ENCODE data around the gene SEPTIN1. TPM values are rescaled to one million over a fixed set of nuclear protein-coding genes. Genes with fewer than 3 reads are reported as not detected.

SEPTIN1 gene
- total RNA-seq, 4 donors from 2014 or later = 2.8 to 9.8 (median 4.8) TPM

Small RNAs within 50 kb of the gene (small RNA-seq; reads per million reads assigned to genes)
- 0 to 1.4 (median 0.44) reads per million in 4 donors for gene RF00406

Other genes with a start within 250 kb of the SEPTIN1 start
- gene CORO1A, start 199.0 kb downstream of the SEPTIN1 start, total RNA-seq = 10 to 100 TPM in 3 of 4 donors, 1 to 10 TPM in 1; 5.6 to 30.2 (median 24.0) TPM
- gene BOLA2B, start 188.9 kb downstream of the SEPTIN1 start, total RNA-seq = 1,000 to 10,000 TPM in 1 of 4 donors, 100 to 1,000 TPM in 2, 10 to 100 TPM in 1; 39.6 to 1,391 (median 605) TPM
- gene SLX1A, start 188.7 kb downstream of the SEPTIN1 start, total RNA-seq = 100 to 1,000 TPM; 118 to 327 (median 158) TPM
- 100 to 1,000 TPM in 1 of 4 donors, 10 to 100 TPM in 3; 55.4 to 864 (median 58.7) TPM for gene SULT1A3, start 183.3 kb downstream of the SEPTIN1 start, total RNA-seq
- 1 to 10 TPM; 2.4 to 6.4 (median 5.2) TPM for gene NPIPB13, start 134.1 kb downstream of the SEPTIN1 start, total RNA-seq
- 10 to 100 TPM; 25.8 to 41.1 (median 33.0) TPM for gene CD2BP2, start 27.3 kb downstream of the SEPTIN1 start, total RNA-seq
- gene TBC1D10B, start 12.1 kb downstream of the SEPTIN1 start, total RNA-seq = 10 to 100 TPM; 32.5 to 62.9 (median 40.3) TPM
- gene MYL11, start 7.8 kb downstream of the SEPTIN1 start, total RNA-seq = 1 to 10 TPM in 1 of 4 donors, not detected in 3; 6.3 TPM
- gene ZNF48, start 12.9 kb upstream of the SEPTIN1 start, total RNA-seq = 10 to 100 TPM in 1 of 4 donors, 1 to 10 TPM in 2, not detected in 1; 5.8 to 10.5 (median 7.0) TPM
- 10 to 100 TPM in 3 of 4 donors, 1 to 10 TPM in 1; 7.4 to 28.1 (median 15.1) TPM for gene ZNF771, start 25.0 kb upstream of the SEPTIN1 start, total RNA-seq
- gene DCTPP1, start 47.5 kb upstream of the SEPTIN1 start, total RNA-seq = 10 to 100 TPM; 35.2 to 74.1 (median 50.0) TPM
- 100 to 1,000 TPM in 3 of 4 donors, 10 to 100 TPM in 1; 86.7 to 218 (median 151) TPM for gene SEPHS2, start 63.3 kb upstream of the SEPTIN1 start, total RNA-seq
- 10 to 100 TPM in 2 of 4 donors, 1 to 10 TPM in 2; 1.8 to 33.7 (median 6.7) TPM for gene ITGAL, start 90.2 kb upstream of the SEPTIN1 start, total RNA-seq
- gene ZNF768, start 144.0 kb upstream of the SEPTIN1 start, total RNA-seq = 100 to 1,000 TPM in 1 of 4 donors, 10 to 100 TPM in 3; 54.7 to 116 (median 74.9) TPM
- 10 to 100 TPM; 16.0 to 25.7 (median 16.8) TPM for gene ZNF747, start 152.3 kb upstream of the SEPTIN1 start, total RNA-seq
- gene ZNF764, start 175.8 kb upstream of the SEPTIN1 start, total RNA-seq = 10 to 100 TPM; 17.9 to 48.0 (median 23.2) TPM
- 10 to 100 TPM; 22.9 to 64.3 (median 43.5) TPM for gene ZNF688, start 189.2 kb upstream of the SEPTIN1 start, total RNA-seq
- 100 to 1,000 TPM in 1 of 4 donors, 10 to 100 TPM in 3; 17.2 to 131 (median 20.5) TPM for gene ZNF785, start 203.1 kb upstream of the SEPTIN1 start, total RNA-seq
- gene ZNF689, start 227.8 kb upstream of the SEPTIN1 start, total RNA-seq = 10 to 100 TPM in 1 of 4 donors, 1 to 10 TPM in 3; 3.4 to 77.1 (median 8.1) TPM

Data from transverse colon (tissue), 4 donors.